HepG2 (cell line): ENCODE measurements around the gene ME3. TPM values are rescaled to one million over a fixed set of nuclear protein-coding genes. Genes with fewer than 3 reads are reported as not detected.

Experiments used
- ATAC-seq: fragments of 200-7000 bp; cut with Tn5 transposase; 3 replicates; pipeline ENCODE4 v1.9.1; 2020; ENCODE audit warnings: mild to moderate bottlenecking, moderate library complexity
- BruUV-seq: library from RNA; stranded (reverse); fragments of 400-500 nt; replicated peaks from 2 replicates; lab custom pipeline; 2021; lab: Mats Ljungman, UMichigan
- CTCF ChIA-PET: fragments of 300-600 bp; formaldehyde crosslinking; extraction: SDS; loops from one replicate; lab custom pipeline; 2021; ENCODE audit warnings: low total read pairs, inconsistent platforms, low intra/inter-chr PET ratio; lab: Yijun Ruan, JAX
- POLR2A ChIA-PET: fragments of 350-600 bp; sonication (Branson Sonifier 250); formaldehyde crosslinking; loops from one replicate; lab custom pipeline; 2020; ENCODE audit warnings: antibody characterized with exemption, inconsistent platforms; lab: Yijun Ruan, JAX
- DNase-seq: peaks from one replicate; pipeline ENCODE4 v3.0.0-alpha.2; 2015; ENCODE audit warnings: low spot score
- FAIRE-seq: peaks from 3 replicates; lab custom pipeline; 2011; peaks lifted over from hg19 to GRCh38; lab: Jason Lieb, UNC
- H2AFZ ChIP-seq: one replicate; pipeline ENCODE4 v1.6.1; 2011; ENCODE audit warnings: low read length, inconsistent platforms
- H3K27ac ChIP-seq: fragments of 300-600 bp; 3 replicates; pipeline ENCODE4 v1.8.0; 2011; ENCODE audit warnings: mixed run types, mild to moderate bottlenecking, mixed read lengths, low read length, inconsistent platforms; ENCODE audit not compliant: insufficient read depth; ENCODE audit errors: extremely low read length
- H3K27me3 ChIP-seq, 2 experiments: fragments of 200-600 bp in 1 of 2; 2 replicates in 1 of 2; 3 replicates in 1 of 2; pipeline versions ENCODE4 v1.6.0 to v1.8.0; 2011; ENCODE audit warnings: low read length in 2 of 2, mild to moderate bottlenecking in 2 of 2, moderate library complexity in 2 of 2, inconsistent platforms in 1 of 2; ENCODE audit not compliant: insufficient read depth in 2 of 2, control insufficient read depth in 1 of 2
- H3K36me3 ChIP-seq, 2 experiments: fragments of 200-600 bp in 1 of 2; replicated peaks in 1 of 2; 2 replicates in 1 of 2; 3 replicates in 1 of 2; pipeline versions ENCODE4 v1.5.1 to v1.8.0; 2011; ENCODE audit warnings: low read length in 2 of 2, inconsistent platforms in 1 of 2; ENCODE audit not compliant: insufficient read depth in 2 of 2, control insufficient read depth in 1 of 2
- H3K4me1 ChIP-seq: 2 replicates; pipeline ENCODE4 v1.5.1; 2012; ENCODE audit warnings: low read length, inconsistent platforms; ENCODE audit not compliant: insufficient read depth
- H3K4me2 ChIP-seq: 2 replicates; pipeline ENCODE4 v1.6.0; 2011; ENCODE audit warnings: low read depth, low read length, inconsistent platforms
- H3K4me3 ChIP-seq, 3 experiments: fragments of 200-600 bp in 1 of 3; sonication (generic), shearing (Covaris generic) in 1 of 3; replicated peaks in 1 of 3; 2 replicates each; pipeline ENCODE4 v1.5.1; 2011 to 2016; ENCODE audit warnings: low read length in 3 of 3, inconsistent platforms in 2 of 3, low read depth in 2 of 3, mild to moderate bottlenecking in 2 of 3, control low read depth in 1 of 3, mixed read lengths in 1 of 3; ENCODE audit not compliant: insufficient read depth in 1 of 3
- H3K79me2 ChIP-seq: one replicate; pipeline ENCODE4 v1.6.1; 2011; ENCODE audit warnings: low read length, inconsistent platforms; ENCODE audit not compliant: insufficient read depth
- H3K9ac ChIP-seq: 2 replicates; pipeline ENCODE4 v1.6.0; 2011; ENCODE audit warnings: mild to moderate bottlenecking, low read depth, low read length, inconsistent platforms; ENCODE audit not compliant: insufficient read depth
- H3K9me3 ChIP-seq: 2 replicates; pipeline ENCODE4 v1.5.1; 2012; ENCODE audit warnings: mild to moderate bottlenecking, low read length
- H4K20me1 ChIP-seq: 2 replicates; pipeline ENCODE4 v1.6.0; 2011; ENCODE audit warnings: inconsistent platforms, mild to moderate bottlenecking, low read length, moderate library complexity; ENCODE audit not compliant: insufficient read depth
- ADNP ChIP-seq: sonication (generic); formaldehyde crosslinking; IDR thresholded peaks from 2 replicates; pipeline ENCODE4 v1.4.0; 2020; ENCODE audit warnings: missing genetic modification reagents
- ARNT ChIP-seq: fragments of 450-650 bp; IDR thresholded peaks from 2 replicates; pipeline ENCODE4 v1.6.1; 2017
- CSRNP2 ChIP-seq: sonication (generic); formaldehyde crosslinking; conservative IDR thresholded peaks from 2 replicates; pipeline ENCODE4 v1.8.0; 2022; ENCODE audit warnings: low read depth, missing genetic modification reagents
- E2F5 ChIP-seq: sonication (generic); formaldehyde crosslinking; conservative IDR thresholded peaks from 2 replicates; pipeline ENCODE4 v1.4.0; 2020; ENCODE audit warnings: missing genetic modification reagents
- KDM2A ChIP-seq: sonication (generic); formaldehyde crosslinking; IDR thresholded peaks from 2 replicates; pipeline ENCODE4 v1.4.0; 2020; ENCODE audit warnings: low read depth, missing genetic modification reagents, borderline replicate concordance
- LRRFIP1 ChIP-seq: sonication (generic); formaldehyde crosslinking; conservative IDR thresholded peaks from 2 replicates; pipeline ENCODE4 v1.4.0; 2020; ENCODE audit warnings: missing genetic modification reagents
- MYC ChIP-seq: sonication (generic); formaldehyde crosslinking; IDR thresholded peaks from 2 replicates; pipeline ENCODE4 v1.9.0; 2021; ENCODE audit warnings: missing genetic modification reagents, borderline replicate concordance
- ONECUT2 ChIP-seq: sonication (generic); formaldehyde crosslinking; IDR thresholded peaks from 2 replicates; pipeline ENCODE4 v1.4.0; 2020; ENCODE audit warnings: missing genetic modification reagents
- REPIN1 ChIP-seq: sonication (generic); formaldehyde crosslinking; IDR thresholded peaks from 2 replicates; pipeline ENCODE4 v1.8.0; 2022; ENCODE audit warnings: missing genetic modification reagents, low read depth, mild to moderate bottlenecking, borderline replicate concordance
- SOX13 ChIP-seq, 3 experiments: fragments of 450-650 bp in 1 of 3; sonication (generic) in 1 of 3; formaldehyde crosslinking in 1 of 3; IDR thresholded peaks in 2 of 3; conservative IDR thresholded peaks in 1 of 3; 2 replicates each; pipeline versions ENCODE4 v1.5.0 to v1.6.1; 2016 to 2020; ENCODE audit warnings: antibody characterized with exemption in 1 of 3, mild to moderate bottlenecking in 1 of 3, missing compliant biosample characterization in 1 of 3, missing genetic modification reagents in 1 of 3, moderate library complexity in 1 of 3
- THAP9 ChIP-seq: sonication (generic); formaldehyde crosslinking; IDR thresholded peaks from 2 replicates; pipeline ENCODE4; 2020; ENCODE audit warnings: missing genetic modification reagents, mild to moderate bottlenecking, borderline replicate concordance
- WIZ ChIP-seq: sonication (generic); formaldehyde crosslinking; IDR thresholded peaks from 2 replicates; pipeline ENCODE4 v1.5.1; 2020; ENCODE audit warnings: mild to moderate bottlenecking, missing genetic modification reagents
- ZNF614 ChIP-seq: IDR thresholded peaks from 2 replicates; pipeline ENCODE4 v1.6.1; 2018; ENCODE audit warnings: missing biosample characterization, missing genetic modification reagents, inconsistent platforms, borderline replicate concordance
- ZNF792 ChIP-seq: IDR thresholded peaks from 2 replicates; pipeline ENCODE4 v1.6.1; 2016
- WGBS: methylation state at CpG from one replicate; pipeline ENCODE4 v1.1.6; 2017; ENCODE audit warnings: low lambda C conversion rate; 5-methylcytosine and 5-hydroxymethylcytosine counted together
- in situ Hi-C: cut with HindIII; loops from 2 replicates; pipeline ENCODE4 v1.10.0; 2017; ENCODE audit warnings: low pct_unique_long_range_greater_than_20kb; ENCODE audit not compliant: extremely low pct_ligation_motif_present
- intact Hi-C: fragments of 100-400 bp; cut with micrococcal nuclease; formaldehyde crosslinking; loops from one replicate; pipeline ENCODE4 v1.10.0; 2022; ENCODE audit not compliant: unreplicated experiment
- polyA plus RNA-seq, 8 experiments: library from polyadenylated mRNA; depleted of rRNA in 3 of 8; stranded (reverse) in 7 of 8; unstranded in 1 of 8; fragments of >200 nt; fragmentation: Illumina TruSeq in 4 of 8; extraction: Trizol in 4 of 8; gene quantifications; 2 replicates each; pipeline versions ENCODE4 v1.2.1 to v1.2.3, GENCODE V29; 2011 to 2016; ENCODE audit warnings: low read depth in 4 of 8, missing spikeins in 1 of 8, mixed read lengths in 1 of 8; ENCODE audit not compliant: insufficient read depth in 1 of 8
- total RNA-seq, 5 experiments: library from RNA; depleted of rRNA; stranded (reverse); fragments of >200 nt; fragmentation: Illumina TruSeq; extraction: Trizol; gene quantifications; 2 replicates each; pipeline ENCODE4 v1.2.3, GENCODE V29; 2016; ENCODE audit warnings: low read depth in 1 of 5

The ME3 gene
- total and polyA plus RNA-seq, 2 of the 13 experiments (the other 11 are each of a cell fraction or from before 2014, with no cell fraction given) = not detected

GRCh38 chr11:86473991-86474833 lies 198.2 kb downstream of the ME3 start:
- intact Hi-C loops = no loop called here
- ATAC-seq (no peak), FAIRE-seq (no peak)
- Histone ChIP-seq H3K27me3 (no peaks in the 10 kb centered on the region), H3K9me3 (no peaks in the 10 kb centered on the region), H3K9ac (no peak overlapping the region), H3K4me2 (no peak overlapping the region), H3K36me3 (no peaks in the 10 kb centered on the region), H3K4me3 (no peak overlapping the region)
- BruUV-seq = no TSS peak
- TF ChIP-seq ADNP (CRISPR knock-in tag) = no peak
- TF ChIP-seq MYC (CRISPR knock-in tag) = no peak
- TF ChIP-seq ZNF614 (CRISPR knock-in tag) = no peak
- TF ChIP-seq SOX13 (IDR thresholded peaks at IDR 0.05) = no peak
- no peak for TF ChIP-seq SOX13 (CRISPR knock-in tag; conservative IDR thresholded peaks at IDR 0.05 in 1 of 2, IDR thresholded peaks at IDR 0.05 in 1 of 2)
- TF ChIP-seq ARNT = no peak
- no peak for TF ChIP-seq ZNF792 (CRISPR knock-in tag)
- no peak for TF ChIP-seq LRRFIP1 (CRISPR knock-in tag)
- no peak for TF ChIP-seq KDM2A (CRISPR knock-in tag)
- no peak for TF ChIP-seq REPIN1 (CRISPR knock-in tag)
- no peak for TF ChIP-seq WIZ
- no peak for TF ChIP-seq E2F5
- no peak for TF ChIP-seq ONECUT2 (CRISPR knock-in tag)
- no peak for TF ChIP-seq THAP9 (CRISPR knock-in tag)
- TF ChIP-seq CSRNP2 = no peak
- TF ChIP-seq, all 625 proteins: peak for 0
- POLR2A ChIA-PET = no interaction called here
- no peaks in the 10 kb centered on the region for H3K79me2 ChIP-seq
- WGBS = 71% methylated on average over 8 of the region's 10 CpGs
- DNase-seq = no peak
- H3K27ac ChIP-seq = no peak overlapping the region
- H2AFZ ChIP-seq = no peak overlapping the region
- no peaks in the 10 kb centered on the region for H4K20me1 ChIP-seq
- CTCF ChIA-PET = no interaction called here
- peaks cover 39% of the 10 kb centered on the region for H3K4me1 ChIP-seq
- in situ Hi-C loops = no loop called here
